Sigmoid colon (tissue), 4 donors: ENCODE measurements around the gene SYNGR3.

Source experiments
- EP300 ChIP-seq, 4 donors: sonication (generic); formaldehyde crosslinking; IDR thresholded peaks; one replicate each; pipeline ENCODE4 v1.6.1; 2017; ENCODE audit warnings: antibody characterized with exemption in 4 of 4
- POLR2A ChIP-seq, 2 donors: fragments of 450-650 bp; IDR thresholded peaks; one replicate each; pipeline ENCODE4 v1.6.1; 2016; ENCODE audit warnings: antibody characterized with exemption in 2 of 2, mild to moderate bottlenecking in 2 of 2, moderate library complexity in 2 of 2
- POLR2AphosphoS5 ChIP-seq, 4 donors: sonication (generic); formaldehyde crosslinking; IDR thresholded peaks; one replicate each; pipeline ENCODE4 v1.6.1; 2017; ENCODE audit warnings: antibody characterized with exemption in 4 of 4
- TF ChIP-seq, protein P1 (sequence below), 4 experiments: fragments of 450-650 bp in 3 of 4; fragments of 200-600 bp in 1 of 4; IDR thresholded peaks; one replicate each; pipeline ENCODE4 v1.5.1; 2016 to 2019; ENCODE audit warnings: antibody characterized with exemption in 4 of 4, mild to moderate bottlenecking in 3 of 4, moderate library complexity in 2 of 4

DNA sequence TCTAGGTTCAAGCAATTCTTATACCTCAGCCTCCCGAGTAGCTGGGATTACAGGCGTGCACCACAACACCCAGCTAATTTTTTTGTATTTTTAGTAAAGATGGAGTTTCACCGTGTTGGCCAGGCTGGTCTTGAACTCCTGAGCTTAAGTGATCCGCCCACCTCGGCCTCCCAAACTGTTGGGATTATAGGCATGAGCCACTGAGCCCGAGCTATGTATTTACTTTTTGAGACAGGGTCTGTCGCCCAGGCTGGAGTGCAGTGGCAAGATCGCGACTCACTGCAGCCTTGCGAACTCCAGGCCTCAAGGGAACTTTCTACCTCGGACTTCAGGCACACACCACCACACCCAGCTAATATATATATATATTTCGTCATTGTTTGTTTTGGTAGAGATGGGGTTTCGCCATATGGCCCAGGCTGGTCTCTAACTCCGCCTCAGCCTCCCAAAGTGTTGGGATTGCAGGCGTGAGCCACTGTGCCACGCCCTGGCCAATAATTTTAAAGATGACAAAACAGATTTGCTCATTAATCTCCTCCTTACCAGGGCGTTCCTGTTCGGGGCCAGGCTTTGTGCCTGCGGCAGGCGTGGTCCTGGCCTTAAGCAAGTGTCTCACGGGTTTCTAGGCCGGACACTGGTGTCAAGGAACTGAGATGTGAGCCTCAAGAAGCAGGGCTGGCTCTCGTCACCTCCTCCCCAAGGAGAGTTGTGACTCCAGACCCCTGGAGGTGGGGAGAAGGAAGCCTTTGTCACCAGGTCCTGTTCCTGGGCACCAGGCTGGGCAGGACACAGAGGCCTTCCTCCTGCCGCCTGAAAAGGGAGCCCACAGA lies 25.6 kb downstream of the SYNGR3 start:
- TF ChIP-seq, protein P1, sequence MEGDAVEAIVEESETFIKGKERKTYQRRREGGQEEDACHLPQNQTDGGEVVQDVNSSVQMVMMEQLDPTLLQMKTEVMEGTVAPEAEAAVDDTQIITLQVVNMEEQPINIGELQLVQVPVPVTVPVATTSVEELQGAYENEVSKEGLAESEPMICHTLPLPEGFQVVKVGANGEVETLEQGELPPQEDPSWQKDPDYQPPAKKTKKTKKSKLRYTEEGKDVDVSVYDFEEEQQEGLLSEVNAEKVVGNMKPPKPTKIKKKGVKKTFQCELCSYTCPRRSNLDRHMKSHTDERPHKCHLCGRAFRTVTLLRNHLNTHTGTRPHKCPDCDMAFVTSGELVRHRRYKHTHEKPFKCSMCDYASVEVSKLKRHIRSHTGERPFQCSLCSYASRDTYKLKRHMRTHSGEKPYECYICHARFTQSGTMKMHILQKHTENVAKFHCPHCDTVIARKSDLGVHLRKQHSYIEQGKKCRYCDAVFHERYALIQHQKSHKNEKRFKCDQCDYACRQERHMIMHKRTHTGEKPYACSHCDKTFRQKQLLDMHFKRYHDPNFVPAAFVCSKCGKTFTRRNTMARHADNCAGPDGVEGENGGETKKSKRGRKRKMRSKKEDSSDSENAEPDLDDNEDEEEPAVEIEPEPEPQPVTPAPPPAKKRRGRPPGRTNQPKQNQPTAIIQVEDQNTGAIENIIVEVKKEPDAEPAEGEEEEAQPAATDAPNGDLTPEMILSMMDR (IDR thresholded peaks at IDR 0.05) = no peak
- TF ChIP-seq EP300 (IDR thresholded peaks at IDR 0.05) (no peak), POLR2A (IDR thresholded peaks at IDR 0.05) (no peak), POLR2AphosphoS5 (IDR thresholded peaks at IDR 0.05) (no peak)
